ENCODE data around the gene INPP5E. TPM values are rescaled to one million over a fixed set of nuclear protein-coding genes. Genes with fewer than 3 reads are reported as not detected.

The INPP5E gene
- total RNA-seq, 2 donors from 2014 or later, result 8.8 to 25.4 TPM

GRCh38 chr9:136421791-136422190 is 17.9 kb downstream of the INPP5E start:
- no peak for ATAC-seq
- Histone ChIP-seq H3K27me3 (no peaks in the 10 kb centered on the region), H3K36me3 (replicated peaks in 1 of 2; ENCODE audit: insufficient read depth in 1 of 2, low read depth in 2 of 2) (peaks cover 19 to 42% of the 10 kb centered on the region in 2 donors), H3K4me1 (no peaks in the 10 kb centered on the region), H3K9me3 (no peaks in the 10 kb centered on the region), H3K4me3 (no peak overlapping the region), H3K27ac (no peak overlapping the region)
- DNase-seq, result no peak
- TF ChIP-seq POLR2A (IDR thresholded peaks at IDR 0.05) (no peak), CTCF (IDR thresholded peaks at IDR 0.05) (no peak)
- WGBS, 2 donors, result 87 to 100% methylated on average over 1 to 21 of the region's 21 CpGs
- intact Hi-C loops (cut with DNase I), result no loop called here

- ATAC-seq (no peak), DNase-seq (no peak)
- no peak overlapping the region for H3K27ac ChIP-seq
- H3K9me3 ChIP-seq, result no peaks in the 10 kb centered on the region
- H3K4me1 ChIP-seq, result no peaks in the 10 kb centered on the region
- peaks cover 19 to 54% of the 10 kb centered on the region in 2 donors for H3K36me3 ChIP-seq (replicated peaks in 1 of 2; ENCODE audit: insufficient read depth in 1 of 2, low read depth in 2 of 2)
- WGBS, 2 donors, result 90 to 94% methylated on average over 10 to 12 of the region's 12 CpGs
- TF ChIP-seq CTCF (IDR thresholded peaks at IDR 0.05) (no peak), POLR2A (IDR thresholded peaks at IDR 0.05) (no peak)
- H3K27me3 ChIP-seq, result no peaks in the 10 kb centered on the region
- H3K4me3 ChIP-seq, result no peak overlapping the region
- intact Hi-C loops (cut with DNase I), result no loop called here
These were observed 20.6 kb downstream of the INPP5E start for GRCh38 chr9:136419092-136419420.

- H3K27ac ChIP-seq, result no peak overlapping the region
- H3K9me3 ChIP-seq, result no peaks in the 10 kb centered on the region
- intact Hi-C loops (cut with DNase I), result no loop called here
- ATAC-seq (no peak), DNase-seq (no peak)
- TF ChIP-seq POLR2A (IDR thresholded peaks at IDR 0.05), result no peak
- TF ChIP-seq CTCF (IDR thresholded peaks at IDR 0.05), result no peak
- H3K27me3 ChIP-seq, result no peaks in the 10 kb centered on the region
- H3K36me3 ChIP-seq (replicated peaks in 1 of 2; ENCODE audit: insufficient read depth in 1 of 2, low read depth in 2 of 2), result peaks cover 19 to 59% of the 10 kb centered on the region in 2 donors
- H3K4me1 ChIP-seq, result no peaks in the 10 kb centered on the region
- 89 to 92% methylated on average over 33 to 47 of the region's 48 CpGs for WGBS, 2 donors
- no peak overlapping the region for H3K4me3 ChIP-seq
These were observed 21.2 kb downstream of the INPP5E start for GRCh38 chr9:136418182-136419091.

- peaks cover 19 to 49% of the 10 kb centered on the region in 2 donors for H3K36me3 ChIP-seq (replicated peaks in 1 of 2; ENCODE audit: insufficient read depth in 1 of 2, low read depth in 2 of 2)
These were observed 22.7 kb downstream of the INPP5E start for GRCh38 chr9:136416914-136417313.

More at GRCh38 chr9:136416914-136417313, 22.7 kb downstream of the INPP5E start:
- no peak overlapping the region for H3K27ac ChIP-seq
- no peak for DNase-seq
- WGBS, 2 donors, result 92 to 95% methylated on average over 12 to 19 of the region's 19 CpGs
- TF ChIP-seq CTCF (IDR thresholded peaks at IDR 0.05) (no peak), POLR2A (IDR thresholded peaks at IDR 0.05) (no peak)
- H3K9me3 ChIP-seq, result no peaks in the 10 kb centered on the region
- H3K4me3 ChIP-seq, result no peak overlapping the region
- H3K27me3 ChIP-seq, result no peaks in the 10 kb centered on the region
- peaks cover 2% of the 10 kb centered on the region for H3K4me1 ChIP-seq
- ATAC-seq, result no peak
- intact Hi-C loops (cut with DNase I), result no loop called here
